Left cardiac atrium (tissue), 4 donors: Measurements from ENCODE around the gene CACNB4. TPM values are rescaled to one million over a fixed set of nuclear protein-coding genes. Genes with fewer than 3 reads are reported as not detected.
"Not testable (repeated sequence)": the region's sequence is repeated elsewhere in the genome, so short reads cannot be mapped to it uniquely, and the experiment has no call there.

Experiments
- ATAC-seq, 2 donors: fragments of 200-7000 bp; cut with Tn5 transposase; one replicate each; pipeline ENCODE4 v1.9.1; 2020; ENCODE audit warnings: mild to moderate bottlenecking in 2 of 2, moderate library complexity in 2 of 2
- DNase-seq: peaks from one replicate; pipeline ENCODE4 v3.0.0-alpha.2; 2020
- intact Hi-C, 2 donors: fragments of 100-400 bp; cut with DNase I; formaldehyde crosslinking; loops; one replicate each; pipeline versions ENCODE4 v1.14.1 to v1.15.1; 2022 to 2023
- total RNA-seq, 2 donors: library from RNA; stranded (reverse); fragmentation: NEBNext Ultra II Directional; extraction: Animal tissue kit (Norgen Biotek cat#: 25700); gene quantifications; one replicate each; pipeline ENCODE4 v1.2.1, GENCODE V29; 2021
- donor health status: DM: no; HTN: yes; CAD: no.
- donor health status: DM: no; HTN: yes; CAD: no; lungs with severe emphysema.
- donor health status: DM: yes; HTN: yes; CAD: no.
- donor health status: Dilated cardiomyopathy.

The CACNB4 gene
- total RNA-seq, 2 donors from 2014 or later, result 0.32 to 0.71 TPM

DNA sequence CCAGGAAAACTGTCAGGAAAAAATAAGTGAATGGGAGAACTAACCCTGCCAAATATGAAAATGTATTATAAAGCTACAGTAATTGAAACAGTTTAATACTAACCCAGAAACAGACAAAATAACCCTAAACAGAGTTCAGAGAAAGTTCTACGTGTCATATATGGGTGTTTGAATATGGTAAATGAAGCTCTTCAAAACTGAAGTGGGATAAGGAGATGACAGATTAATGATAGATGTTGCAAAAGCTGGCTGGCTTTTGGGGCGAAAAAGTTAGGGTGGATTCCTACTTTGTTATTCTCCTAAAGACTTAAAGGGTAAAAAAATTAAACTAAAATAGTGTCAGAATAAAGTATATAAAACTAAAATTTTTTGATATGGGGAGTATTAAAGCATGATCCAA is 168.8 kb downstream of the CACNB4 start:
- intact Hi-C loops, result no loop called here
- ATAC-seq (no peak), DNase-seq (no peak)

DNA sequence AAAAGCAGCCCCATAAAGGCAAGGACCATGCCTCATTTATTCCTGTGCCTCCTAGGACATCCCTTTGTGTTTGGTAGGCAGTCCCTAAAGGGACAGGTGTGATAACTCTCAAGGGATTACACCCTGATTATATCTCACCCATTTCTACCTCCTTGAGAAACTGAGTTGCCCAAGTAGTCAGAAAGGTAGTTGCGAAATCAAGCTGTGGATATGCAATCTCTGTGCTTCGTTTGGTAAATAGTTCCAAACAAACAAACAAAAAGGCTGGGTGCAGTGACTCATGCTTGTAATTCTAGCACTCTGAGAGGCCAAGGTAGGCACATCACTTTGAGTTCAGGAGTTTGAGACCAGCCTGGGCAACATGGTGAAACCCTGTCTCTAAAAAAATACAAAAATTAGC is 170.5 kb downstream of the CACNB4 start:
- intact Hi-C loops, result no loop called here
- ATAC-seq (peak in 1 of 2 donors; percentile 36), DNase-seq (no peak)

- intact Hi-C loops, result no loop called here
- peak in 1 of 2 donors; percentile 25 for ATAC-seq
- no peak for DNase-seq
Measured at GRCh38 chr2:151927501-151928221, 171.2 kb downstream of the CACNB4 start.

- DNase-seq (peak; percentile 85), ATAC-seq (peak; percentile 85 to 91)
- intact Hi-C loops, result no loop called here
Measured at GRCh38 chr2:151922845-151923666, 175.8 kb downstream of the CACNB4 start.

- intact Hi-C loops, result no loop called here
- no peak for DNase-seq
Measured at GRCh38 chr2:151919786-151920185, 179.1 kb downstream of the CACNB4 start.

GRCh38 chr2:151918308-151918707 is 180.5 kb downstream of the CACNB4 start:
- ATAC-seq, result peak; percentile 29 to 66
- intact Hi-C loops, result no loop called here

More at GRCh38 chr2:151919786-151920185, 179.1 kb downstream of the CACNB4 start:
- ATAC-seq, result no peak

DNA sequence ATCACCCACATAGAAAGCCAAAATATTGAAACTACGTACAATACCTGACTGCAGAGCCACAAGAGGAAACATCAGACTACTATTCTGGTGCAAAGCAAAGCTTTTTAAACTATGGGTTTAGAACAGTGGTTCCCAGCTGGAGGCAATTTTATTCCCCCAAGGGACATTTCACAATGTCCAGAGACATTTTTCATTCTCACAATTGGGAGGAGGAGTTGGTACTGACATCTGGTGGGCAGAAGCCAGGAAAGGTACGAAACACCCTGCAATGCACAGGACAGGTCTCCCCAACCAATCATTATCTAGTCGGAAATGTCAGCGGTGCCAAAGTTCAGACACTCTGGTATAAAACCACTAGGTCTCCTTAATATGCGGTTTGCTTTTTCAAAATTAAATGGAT is 182.2 kb downstream of the CACNB4 start:
- ATAC-seq (no peak), DNase-seq (no peak)
- intact Hi-C loops, result no loop called here

More at GRCh38 chr2:151918308-151918707, 180.5 kb downstream of the CACNB4 start:
- no peak for DNase-seq

- intact Hi-C loops, ATAC-seq, DNase-seq: not testable (repeated sequence)
Measured at GRCh38 chr2:151915629-151916025, 183.2 kb downstream of the CACNB4 start.

DNA sequence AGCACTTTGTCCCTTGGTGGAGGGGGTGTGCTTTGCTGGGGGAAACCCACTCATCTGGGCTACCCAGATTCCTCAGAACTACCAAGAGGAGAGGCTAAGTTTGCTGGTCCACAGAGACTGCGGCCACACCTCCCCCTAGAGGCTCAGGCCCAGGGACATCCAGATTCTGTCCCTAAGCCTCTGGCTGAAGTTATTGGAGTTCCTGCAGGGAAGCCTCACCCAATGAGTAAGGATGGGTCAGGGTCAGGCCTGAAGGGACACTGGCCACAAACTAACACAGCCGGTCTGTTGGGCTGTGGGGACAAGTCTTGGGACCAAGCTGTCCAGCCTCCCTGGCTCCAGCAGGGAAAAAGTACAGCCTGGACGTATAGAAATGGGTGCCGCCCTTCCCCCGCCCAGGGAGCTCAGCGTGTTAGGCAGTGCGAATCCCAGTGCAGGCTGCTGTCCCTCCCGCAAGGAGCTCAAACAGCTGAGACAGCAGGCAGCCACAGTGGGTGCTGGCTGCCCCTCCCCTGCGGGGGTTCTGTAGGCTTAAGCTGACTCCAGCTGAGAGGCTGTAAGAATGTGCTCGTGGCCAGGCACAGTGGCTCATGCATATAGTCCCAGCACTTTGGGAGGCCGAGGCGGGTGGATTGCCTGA is 183.7 kb downstream of the CACNB4 start:
- intact Hi-C loops, result no loop called here
- ATAC-seq, result no peak
- DNase-seq, result no peak

DNA sequence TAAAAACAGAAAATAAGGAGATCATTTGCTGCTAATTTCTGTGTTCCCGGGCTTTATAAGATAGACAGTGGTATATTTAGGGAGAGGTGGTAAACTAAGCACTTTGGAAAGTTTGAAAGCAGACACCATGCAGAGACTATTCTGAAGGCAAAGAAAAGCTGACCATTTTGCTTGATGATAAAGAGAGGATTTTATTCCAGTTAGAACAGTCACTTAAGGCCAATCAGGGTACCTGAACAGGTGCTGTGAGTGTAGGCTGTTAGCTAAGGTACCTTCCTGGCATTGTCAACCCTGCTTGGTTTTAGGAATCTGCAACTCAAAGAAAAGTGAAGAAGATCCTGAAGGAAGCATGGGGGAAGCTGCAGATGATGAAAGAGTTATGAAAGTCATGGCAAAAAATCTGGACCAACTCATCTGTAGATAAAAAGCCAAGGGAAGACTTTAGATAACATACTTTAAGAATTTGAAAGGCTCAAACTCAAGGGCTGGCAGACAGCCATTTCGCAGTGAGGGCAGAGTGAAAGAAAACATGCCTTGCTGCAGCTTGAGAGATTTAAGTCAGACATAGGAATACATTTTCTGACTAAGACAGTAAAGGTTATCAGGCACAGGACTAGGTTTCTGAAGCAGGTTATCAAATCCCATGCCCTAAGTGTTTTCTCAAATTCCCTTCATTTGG is 190.5 kb downstream of the CACNB4 start:
- DNase-seq, result no peak
- ATAC-seq, result peak; percentile 30 to 45
- intact Hi-C loops, result no loop called here

DNA sequence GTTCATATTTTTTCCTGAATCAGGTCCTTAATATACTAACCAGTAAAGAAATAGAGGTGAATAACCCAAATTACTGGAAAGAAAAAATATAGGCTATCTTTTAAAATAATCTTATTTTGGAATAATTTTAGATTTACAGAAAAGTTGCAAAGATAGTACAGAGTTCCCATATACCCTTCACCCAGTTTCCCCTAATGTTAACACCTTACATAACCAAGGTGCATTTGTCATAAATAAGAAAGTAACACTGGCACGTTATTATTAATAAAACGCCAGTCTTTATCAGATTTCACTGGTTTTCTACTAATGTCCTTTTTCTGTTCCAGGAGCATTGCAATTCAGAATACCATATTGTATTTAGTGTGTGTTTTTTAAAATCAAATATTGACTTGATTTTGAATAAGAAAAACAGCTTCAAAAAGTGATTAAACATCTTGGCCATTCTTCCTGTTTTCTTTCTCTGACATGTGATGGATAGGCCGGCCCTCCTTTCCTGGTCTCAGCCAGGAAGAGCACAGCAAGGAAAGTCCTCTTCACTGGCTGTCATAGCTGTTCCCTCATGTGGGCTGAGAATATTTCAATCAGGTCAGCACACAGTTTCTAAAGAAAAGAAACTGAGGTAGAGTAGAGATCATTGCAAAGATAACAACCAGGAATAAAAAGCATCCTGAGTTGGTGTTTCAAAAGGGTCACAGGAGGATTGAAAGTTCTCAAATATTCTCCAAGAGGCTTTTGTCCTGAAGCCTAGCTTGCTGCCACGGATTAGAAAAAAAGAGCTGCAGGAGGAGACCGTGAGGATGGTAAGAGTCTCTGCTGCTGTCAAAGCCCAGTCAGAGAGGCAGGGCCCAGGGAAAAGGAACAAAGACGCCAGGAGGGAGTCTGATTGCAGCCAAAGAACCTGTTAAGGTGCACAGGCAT is 191.3 kb downstream of the CACNB4 start:
- peak in 1 of 2 donors; percentile 36 for ATAC-seq
- no peak for DNase-seq
- intact Hi-C loops, result no loop called here

- intact Hi-C loops, result no loop called here
- ATAC-seq (peak in 1 of 2 donors; percentile 44), DNase-seq (no peak)
Measured at GRCh38 chr2:151906633-151906998, 192.2 kb downstream of the CACNB4 start.

GRCh38 chr2:151905963-151906632 is 192.7 kb downstream of the CACNB4 start:
- no peak for DNase-seq
- intact Hi-C loops, result no loop called here
- ATAC-seq, result peak in 1 of 2 donors; percentile 11

DNA sequence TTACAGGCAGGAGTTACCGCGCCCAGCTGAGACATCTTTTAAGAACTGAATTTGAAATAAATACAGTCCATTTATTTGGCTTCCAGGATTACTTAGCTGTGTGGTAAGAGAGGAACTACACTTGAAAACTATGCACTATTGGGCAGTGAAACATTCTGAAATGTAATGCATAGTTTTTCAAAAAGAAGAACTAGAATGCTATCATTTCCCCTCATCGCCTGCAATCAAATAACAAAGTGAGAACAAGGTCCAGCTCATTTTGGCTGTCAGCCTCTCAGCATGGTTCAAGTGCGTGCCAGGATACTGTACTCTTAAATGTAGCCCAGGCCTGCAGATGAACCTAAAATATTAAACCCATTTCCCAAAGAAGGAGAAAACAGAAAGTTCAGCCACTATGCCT is 194.0 kb downstream of the CACNB4 start:
- peak; percentile 21 to 39 for ATAC-seq

GRCh38 chr2:151904021-151904420 is 194.8 kb downstream of the CACNB4 start:
- intact Hi-C loops, result no loop called here
- DNase-seq, result no peak
- no peak for ATAC-seq

More for the DNA sequence above, 194.0 kb downstream of the CACNB4 start:
- no peak for DNase-seq
- intact Hi-C loops, result no loop called here

GRCh38 chr2:151902829-151903228 is 196.0 kb downstream of the CACNB4 start:
- intact Hi-C loops, result no loop called here
- ATAC-seq, result peak in 1 of 2 donors; percentile 55
- no peak for DNase-seq

DNA sequence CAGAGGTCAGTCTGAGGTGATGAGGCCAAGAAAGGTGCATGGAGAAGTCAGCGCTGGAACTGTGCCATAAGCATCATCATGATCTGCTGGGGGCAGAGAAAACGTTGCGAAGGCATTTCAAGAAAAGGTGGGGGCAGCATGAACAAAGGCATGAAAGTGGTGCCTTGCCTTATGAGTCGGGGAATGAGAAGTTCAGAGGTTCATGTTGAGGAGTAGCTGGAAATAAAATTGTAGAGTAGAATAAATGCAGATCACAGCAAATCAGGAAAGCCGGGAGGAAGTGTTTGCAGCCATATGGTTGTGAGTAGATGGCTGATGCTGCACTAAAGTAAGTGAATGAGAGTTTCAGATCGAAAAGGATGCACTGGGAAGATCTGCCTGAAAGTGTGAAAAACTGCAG is 198.5 kb downstream of the CACNB4 start:
- intact Hi-C loops, result no loop called here
- DNase-seq, result no peak
- no peak for ATAC-seq

DNA sequence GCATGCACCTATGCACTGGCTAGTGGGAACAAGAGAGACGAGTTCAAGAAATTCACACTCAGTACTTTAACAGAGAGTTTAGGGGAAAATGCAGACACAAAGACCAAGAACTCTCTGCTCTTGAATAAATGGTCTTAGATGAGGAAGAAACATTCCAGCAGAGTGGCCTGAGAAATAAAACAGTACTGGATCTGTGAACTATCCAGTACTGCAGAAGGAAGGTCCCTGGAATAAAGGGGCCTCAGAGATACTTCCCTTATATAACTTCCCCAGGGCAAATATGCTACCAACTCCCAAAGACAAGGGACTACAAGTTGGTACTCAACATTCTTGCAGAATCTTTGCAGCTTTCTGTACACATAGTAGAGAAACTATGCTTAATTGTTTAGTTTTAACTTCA is 199.7 kb downstream of the CACNB4 start:
- intact Hi-C loops, result no loop called here
- DNase-seq (no peak), ATAC-seq (no peak)
